Cardiac septum (tissue), 1 donor: ENCODE measurements around the gene MTMR11. TPM values are rescaled to one million over a fixed set of nuclear protein-coding genes. Genes with fewer than 3 reads are reported as not detected.

Experiments
- DNase-seq: peaks from one replicate; pipeline ENCODE4 v3.0.0-alpha.2; 2020; ENCODE audit warnings: low spot score
- intact Hi-C: fragments of 100-400 bp; cut with DNase I; formaldehyde crosslinking; loops from one replicate; pipeline ENCODE4 v1.14.0; 2022
- total RNA-seq: library from RNA; stranded (reverse); fragmentation: NEBNext Ultra II Directional; extraction: Animal tissue kit (Norgen Biotek cat#: 25700); gene quantifications from one replicate; pipeline ENCODE4 v1.2.1, GENCODE V29; 2021
- donor health status: DM: no; HTN: no; CAD: no.

The MTMR11 gene
- total RNA-seq, 1 donor from 2014 or later, result 6.1 TPM

DNA sequence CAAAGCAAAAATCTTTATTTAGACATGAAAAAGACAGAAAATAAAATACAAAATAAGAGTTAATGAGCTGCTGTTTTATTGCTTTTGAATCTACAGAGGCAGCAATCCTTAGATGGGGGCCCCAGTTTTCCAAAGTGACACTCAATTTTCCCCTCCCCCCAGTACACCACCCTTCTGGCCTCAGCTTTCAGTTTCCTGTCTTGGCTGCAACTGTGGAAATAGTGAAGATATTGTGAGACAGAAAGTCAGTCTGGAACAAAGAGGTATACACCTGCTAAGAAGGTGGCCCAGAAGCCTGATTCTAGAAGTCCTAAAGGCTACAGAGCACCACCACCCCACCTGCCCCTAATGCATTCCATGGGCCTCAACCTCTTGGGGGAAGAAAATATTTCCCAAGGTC lies 1.1 kb upstream of the MTMR11 start:
- no peak for DNase-seq
- intact Hi-C loops, result no loop called here

- DNase-seq, result no peak
- intact Hi-C loops, result no loop called here
These were observed 470 bp upstream of the MTMR11 start for GRCh38 chr1:149936992-149937705.

DNA sequence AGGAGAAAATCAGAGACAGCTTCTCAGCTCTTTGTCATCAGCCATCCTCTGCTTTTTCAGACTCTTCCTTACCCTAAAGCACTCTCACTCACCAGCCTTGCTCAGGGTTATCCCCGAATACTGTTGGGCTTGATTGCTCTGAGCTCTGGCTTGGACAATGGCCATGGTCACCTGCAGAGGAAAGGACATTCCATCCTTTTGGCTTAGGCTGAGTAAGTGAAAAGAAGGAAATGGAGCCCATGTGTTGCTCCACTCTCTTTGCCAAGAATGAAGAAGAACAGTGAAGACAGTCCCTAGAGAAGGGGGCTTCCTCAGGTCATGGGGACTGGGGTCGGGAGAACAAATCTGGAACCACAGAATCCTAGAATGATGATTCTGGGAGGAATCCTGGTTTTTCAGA lies 2.3 kb downstream of the MTMR11 start:
- no peak for DNase-seq
- intact Hi-C loops, result no loop called here

DNA sequence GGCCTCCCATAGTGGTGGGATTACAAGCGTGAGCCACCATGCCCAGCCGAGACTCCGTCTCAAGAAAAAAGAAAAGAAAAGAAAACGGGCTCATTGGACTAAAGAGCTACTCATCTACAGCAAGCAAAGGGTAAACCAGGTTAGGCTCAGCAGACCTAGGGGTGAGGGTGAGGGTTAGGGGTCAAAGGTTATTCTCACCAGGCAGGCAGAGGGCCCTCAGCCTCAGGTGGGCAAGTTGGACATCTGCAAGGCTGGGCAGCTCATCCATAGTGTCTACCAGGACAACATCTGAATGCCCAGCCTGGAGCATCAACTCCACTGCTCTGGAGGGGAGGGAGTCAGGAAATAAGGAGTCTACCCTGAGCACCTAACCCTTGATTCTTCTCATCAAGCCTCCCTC lies 3.5 kb downstream of the MTMR11 start:
- DNase-seq, result no peak
- intact Hi-C loops, result no loop called here

DNA sequence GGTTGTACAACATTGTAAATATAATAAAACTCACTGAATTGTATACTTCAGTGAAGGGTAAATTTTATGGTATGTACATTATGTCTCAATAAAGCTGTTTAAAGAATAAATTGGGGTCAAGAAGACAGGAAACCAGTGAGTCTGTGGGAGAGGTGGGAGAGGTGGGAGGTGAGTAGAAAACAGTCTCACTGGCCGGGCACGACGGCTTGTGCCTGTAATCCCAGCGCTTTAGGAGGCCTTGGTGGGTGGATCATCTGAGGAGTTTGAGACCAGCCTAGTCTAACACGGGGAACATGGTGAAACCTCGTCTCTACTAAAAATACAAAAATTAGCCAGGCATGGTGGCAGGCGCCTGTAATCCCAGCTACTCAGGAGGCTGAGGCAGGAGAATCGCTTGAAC lies 4.2 kb downstream of the MTMR11 start:
- intact Hi-C loops, result no loop called here

DNA sequence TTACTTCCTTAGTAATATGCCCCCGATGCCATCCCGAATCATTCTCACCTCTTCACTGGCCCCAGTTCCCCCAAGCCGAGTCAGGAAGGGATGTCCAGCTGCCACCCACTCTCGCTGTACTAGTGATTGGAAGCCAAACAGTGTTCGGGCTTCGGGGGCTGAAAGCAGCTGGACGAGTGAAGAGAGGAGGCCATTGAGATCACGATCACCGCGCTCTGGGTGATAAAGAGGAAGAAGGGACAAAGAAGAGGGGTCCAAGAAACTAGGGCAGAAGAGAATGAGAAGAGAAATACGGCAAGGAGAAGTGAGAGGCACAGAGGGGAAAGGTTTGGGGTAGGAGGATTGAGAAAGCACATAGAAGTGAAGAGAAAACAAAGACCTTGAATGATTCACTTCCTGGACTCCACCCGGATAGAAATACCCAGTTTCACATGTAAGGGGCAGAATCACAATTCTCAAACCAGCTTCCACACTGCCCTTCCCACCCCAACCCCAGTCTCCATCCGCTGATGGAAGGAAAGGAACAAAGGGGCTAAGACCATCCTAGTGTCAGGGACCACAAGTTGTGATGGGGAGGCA lies 5.4 kb downstream of the MTMR11 start:
- DNase-seq, result no peak
- intact Hi-C loops, result no loop called here

More for the DNA sequence above, 4.2 kb downstream of the MTMR11 start:
- no peak for DNase-seq

DNA sequence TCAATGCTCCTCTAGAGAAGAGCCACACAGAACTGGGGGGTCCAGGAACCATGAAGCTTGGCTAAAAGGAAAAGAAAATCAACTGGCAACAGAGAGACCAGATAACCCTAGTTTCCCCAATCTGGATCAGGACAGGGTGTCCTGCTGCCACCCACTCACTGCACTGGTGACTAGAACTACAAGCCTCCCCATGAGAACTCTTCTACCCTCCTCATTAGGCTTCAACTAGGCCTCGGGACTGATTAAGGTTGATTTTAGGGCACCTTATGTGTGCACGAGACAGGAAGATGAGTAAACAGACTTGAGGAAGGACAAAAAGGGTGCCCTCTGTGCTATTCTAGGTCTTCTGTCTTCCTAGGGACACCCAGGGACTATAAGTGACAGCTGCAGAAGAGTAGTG lies 6.8 kb downstream of the MTMR11 start:
- DNase-seq, result no peak
- intact Hi-C loops, result no loop called here

GRCh38 chr1:149928401-149928724 lies 8.3 kb downstream of the MTMR11 start:
- no peak for DNase-seq
- intact Hi-C loops, result no loop called here

- intact Hi-C loops, result loop anchor here (2.0 kb wide), 1 partner anchor 29 kb away; the partner anchor contains the start of gene BOLA1
- peak; percentile 99 for DNase-seq
These were observed 8.9 kb downstream of the MTMR11 start, which contains the start of gene SF3B4 for GRCh38 chr1:149927563-149928400. Gene SF3B4, minus strand, starts transcription at chr1:149927803. Its CDS starts 44 bp downstream, at chr1:149927759.

- intact Hi-C loops, result loop anchor here (2.0 kb wide), 1 partner anchor 28 kb away; the partner anchor contains the start of gene BOLA1
- DNase-seq, result no peak
These were observed 9.6 kb downstream of the MTMR11 start for GRCh38 chr1:149927056-149927562.

- intact Hi-C loops, result loop anchor here (2.0 kb wide), 1 partner anchor 27 kb away; the partner anchor contains the start of gene BOLA1
- no peak for DNase-seq
These were observed 10.4 kb downstream of the MTMR11 start for GRCh38 chr1:149926296-149926695.

- intact Hi-C loops, result loop anchor here (2.0 kb wide), 1 partner anchor 27 kb away; the partner anchor contains the start of gene BOLA1
- no peak for DNase-seq
These were observed 10.9 kb downstream of the MTMR11 start for GRCh38 chr1:149925751-149926150.

DNA sequence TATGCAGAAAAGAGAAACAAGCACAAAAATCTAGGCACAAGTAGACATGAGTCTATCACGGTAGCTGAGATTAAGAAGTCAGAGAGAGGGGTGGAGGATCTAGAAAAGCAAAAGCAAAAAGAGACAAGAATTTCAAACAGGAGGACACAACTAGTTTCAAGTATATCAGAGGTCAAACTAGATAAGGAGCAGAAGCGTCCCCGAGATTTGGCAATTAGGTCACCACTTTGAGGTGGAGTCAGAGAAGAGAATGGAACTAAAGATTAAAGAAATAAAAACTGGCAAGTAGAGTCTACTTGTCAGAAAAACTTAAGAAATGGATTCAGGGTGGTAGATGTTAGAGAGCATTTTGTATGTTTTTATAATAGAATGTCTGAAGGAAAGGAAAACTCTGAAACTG lies 11.3 kb downstream of the MTMR11 start:
- intact Hi-C loops, result no loop called here
- no peak for DNase-seq

GRCh38 chr1:149923626-149924025 lies 13.1 kb downstream of the MTMR11 start:
- no peak for DNase-seq
- intact Hi-C loops, result no loop called here

DNA sequence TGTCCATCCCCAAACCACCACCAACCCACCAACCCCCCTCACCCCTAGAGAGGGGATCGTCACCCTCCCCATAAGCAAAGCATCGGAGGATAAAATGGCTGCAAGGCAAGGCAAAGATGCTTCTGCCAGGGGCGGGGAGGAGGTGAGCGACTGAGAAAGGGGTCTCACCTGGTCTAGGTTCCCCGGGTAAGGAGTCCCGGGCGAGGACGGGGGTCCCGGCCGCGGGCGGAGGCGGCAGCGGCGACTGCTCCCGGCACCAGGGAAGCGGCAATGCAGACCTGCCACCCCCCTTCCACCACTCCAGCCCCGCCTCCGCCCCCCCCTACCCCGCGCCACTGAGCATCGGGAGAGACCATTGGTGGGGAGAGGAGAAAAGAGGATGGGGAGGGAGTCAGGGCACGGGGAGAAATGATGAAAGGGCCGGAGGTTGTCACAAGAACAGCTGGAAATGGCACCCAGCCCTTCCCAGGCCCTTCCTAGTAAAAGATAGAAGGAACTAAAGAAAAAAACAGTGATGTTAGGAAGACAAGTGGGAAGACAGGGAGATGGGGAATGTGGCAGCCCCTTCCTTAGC lies 19.0 kb downstream of the MTMR11 start, which contains the start of gene SV2A:
Gene SV2A (minus strand): TSS at position 274 of the 574 bp plus-strand sequence. CDS start 4,004 bp downstream, outside the sequence.
- DNase-seq, result no peak
- intact Hi-C loops, result no loop called here

- DNase-seq, result no peak
- intact Hi-C loops, result no loop called here
These were observed 19.8 kb downstream of the MTMR11 start for GRCh38 chr1:149916898-149917252.

DNA sequence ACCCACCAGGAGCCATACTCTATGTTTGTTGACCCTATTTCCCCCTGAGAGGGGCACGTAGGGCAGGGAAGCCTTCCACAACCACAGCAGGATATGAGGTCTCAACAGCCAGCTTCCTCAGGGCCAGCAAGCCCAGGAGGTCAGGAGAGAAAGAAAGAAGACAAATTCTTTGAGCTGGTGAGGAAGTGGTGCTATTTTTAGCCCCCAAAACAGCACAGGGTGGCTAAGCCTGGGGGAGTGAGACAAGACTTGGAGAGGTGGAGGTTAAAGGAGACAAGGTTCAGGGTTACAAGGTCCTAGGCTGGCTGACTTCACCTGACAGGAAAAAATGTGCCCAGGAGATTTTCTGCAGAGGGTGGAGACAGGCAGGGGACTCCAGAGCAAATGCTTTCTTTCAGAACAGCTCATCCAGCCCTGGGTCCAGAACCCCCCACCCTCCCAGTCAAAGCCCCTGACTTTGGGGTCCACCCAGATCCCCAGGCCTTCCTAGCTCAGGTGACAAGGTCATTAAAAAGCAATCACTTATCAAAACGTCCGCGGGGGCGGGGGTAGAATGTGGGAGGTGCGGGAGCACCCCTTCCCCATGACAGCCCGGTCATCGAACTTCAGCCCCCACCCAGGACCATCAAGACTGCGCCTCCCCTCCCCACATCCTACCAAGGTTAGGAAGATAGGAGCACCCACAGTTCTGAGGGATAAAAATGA lies 20.3 kb downstream of the MTMR11 start:
- DNase-seq, result no peak
- intact Hi-C loops, result no loop called here

GRCh38 chr1:149915429-149916192 lies 21.1 kb downstream of the MTMR11 start:
- DNase-seq, result no peak
- intact Hi-C loops, result no loop called here
